Endothelial cell of umbilical vein (primary cell): ENCODE results near the gene ZBTB20.

ENCODE experiments used
- CTCF ChIP-seq, 2 donors: IDR thresholded peaks; 1 replicate in 1 of 2; 2 replicates in 1 of 2; pipeline ENCODE4 v1.5.1; 2011; ENCODE audit warnings: low read length in 2 of 2, mild to moderate bottlenecking in 2 of 2, moderate library complexity in 2 of 2, control low read depth in 1 of 2, inconsistent platforms in 1 of 2, low read depth in 1 of 2; ENCODE audit not compliant: insufficient read depth in 1 of 2; ENCODE audit errors: extremely low read depth in 1 of 2
- EZH2 ChIP-seq: IDR thresholded peaks from 2 replicates; pipeline ENCODE4 v1.6.1; 2012; ENCODE audit warnings: borderline replicate concordance, low read depth, mild to moderate bottlenecking, moderate library complexity, low read length, inconsistent platforms; ENCODE audit not compliant: severe bottlenecking
- JUN ChIP-seq: IDR thresholded peaks from 2 replicates; pipeline ENCODE4 v1.6.1; 2011; ENCODE audit warnings: borderline replicate concordance, low read depth; ENCODE audit not compliant: insufficient read length, insufficient read depth
- POLR2A ChIP-seq: IDR thresholded peaks from 2 replicates; pipeline ENCODE4 v1.6.1; 2012; ENCODE audit warnings: low read depth, mild to moderate bottlenecking, control low read depth, low read length

- TF ChIP-seq CTCF (IDR thresholded peaks at IDR 0.05; ENCODE audit: extremely low read depth in 1 of 2, insufficient read depth in 1 of 2, low read depth in 1 of 2, low read length in 2 of 2) (no peak), EZH2 (no peak), JUN (no peak), POLR2A (no peak)
Observed at GRCh38 chr3:114571363-114571762, 575.7 kb downstream of the ZBTB20 start.
